Stimulated activated CD8-positive, alpha-beta memory T cell treated with anti-CD3 and anti-CD28 coated beads, Interleukin-7, amount 100 ng/mL, for 24 hours (primary cell): ENCODE results near the gene RSPO4.
"Not testable (repeated sequence)": the region's sequence is repeated elsewhere in the genome, so short reads cannot be mapped to it uniquely, and the experiment has no call there.

ENCODE experiments used
- DNase-seq: peaks from one replicate; pipeline ENCODE4 v3.0.0-alpha.2; 2020; ENCODE audit warnings: low read depth

The RSPO4 gene

GRCh38 chr20:1001911-1002681 lies at the start of gene RSPO4:
RSPO4 (minus strand) TSS chr20:1002311; CDS start chr20:1002164, 147 bp downstream.
- DNase-seq, result no peak

- DNase-seq, result no peak
Observed at GRCh38 chr20:1050440-1050839, 48.3 kb upstream of the RSPO4 start.

- no peak for DNase-seq
Observed at GRCh38 chr20:1045860-1046418, 43.8 kb upstream of the RSPO4 start.

GRCh38 chr20:1041845-1042390 lies 39.8 kb upstream of the RSPO4 start:
- no peak for DNase-seq

- DNase-seq, result no peak
Observed at GRCh38 chr20:1038205-1038604, 36.1 kb upstream of the RSPO4 start.

- no peak for DNase-seq
Observed at GRCh38 chr20:1037039-1037438, 34.9 kb upstream of the RSPO4 start.

- DNase-seq, result no peak
Observed at GRCh38 chr20:1035466-1035865, 33.4 kb upstream of the RSPO4 start.

GRCh38 chr20:1034415-1034789 lies 32.3 kb upstream of the RSPO4 start:
- DNase-seq, result no peak

- no peak for DNase-seq
Observed at GRCh38 chr20:1033751-1034414, 31.8 kb upstream of the RSPO4 start.

- no peak for DNase-seq
Observed at GRCh38 chr20:1029980-1030379, 27.9 kb upstream of the RSPO4 start.

GRCh38 chr20:1026214-1026613 lies 24.1 kb upstream of the RSPO4 start:
- not testable (repeated sequence) for DNase-seq

GRCh38 chr20:1022871-1023270 lies 20.8 kb upstream of the RSPO4 start:
- no peak for DNase-seq

GRCh38 chr20:1020614-1021013 lies 18.5 kb upstream of the RSPO4 start:
- no peak for DNase-seq

- DNase-seq, result no peak
Observed at GRCh38 chr20:1019344-1019743, 17.2 kb upstream of the RSPO4 start.

- no peak for DNase-seq
Observed at GRCh38 chr20:1017677-1018076, 15.6 kb upstream of the RSPO4 start.

GRCh38 chr20:1015181-1015580 lies 13.1 kb upstream of the RSPO4 start:
- DNase-seq, result no peak

GRCh38 chr20:1014471-1014870 lies 12.4 kb upstream of the RSPO4 start:
- DNase-seq, result no peak

GRCh38 chr20:1013566-1014340 lies 11.6 kb upstream of the RSPO4 start:
- DNase-seq, result no peak

- DNase-seq, result no peak
Observed at GRCh38 chr20:1012359-1013168, 10.5 kb upstream of the RSPO4 start.

- no peak for DNase-seq
Observed at GRCh38 chr20:1010659-1011058, 8.5 kb upstream of the RSPO4 start.

- DNase-seq, result no peak
Observed at GRCh38 chr20:1005452-1006027, 3.4 kb upstream of the RSPO4 start.
